ENCODE measurements around the gene SLC44A1. TPM values are rescaled to one million over a fixed set of nuclear protein-coding genes. Genes with fewer than 3 reads are reported as not detected.

Gene SLC44A1
- total and polyA plus RNA-seq, 2 of the 13 experiments (the other 11 are each of a cell fraction or from before 2014, with no cell fraction given): 21.4 to 40.8 TPM

DNA sequence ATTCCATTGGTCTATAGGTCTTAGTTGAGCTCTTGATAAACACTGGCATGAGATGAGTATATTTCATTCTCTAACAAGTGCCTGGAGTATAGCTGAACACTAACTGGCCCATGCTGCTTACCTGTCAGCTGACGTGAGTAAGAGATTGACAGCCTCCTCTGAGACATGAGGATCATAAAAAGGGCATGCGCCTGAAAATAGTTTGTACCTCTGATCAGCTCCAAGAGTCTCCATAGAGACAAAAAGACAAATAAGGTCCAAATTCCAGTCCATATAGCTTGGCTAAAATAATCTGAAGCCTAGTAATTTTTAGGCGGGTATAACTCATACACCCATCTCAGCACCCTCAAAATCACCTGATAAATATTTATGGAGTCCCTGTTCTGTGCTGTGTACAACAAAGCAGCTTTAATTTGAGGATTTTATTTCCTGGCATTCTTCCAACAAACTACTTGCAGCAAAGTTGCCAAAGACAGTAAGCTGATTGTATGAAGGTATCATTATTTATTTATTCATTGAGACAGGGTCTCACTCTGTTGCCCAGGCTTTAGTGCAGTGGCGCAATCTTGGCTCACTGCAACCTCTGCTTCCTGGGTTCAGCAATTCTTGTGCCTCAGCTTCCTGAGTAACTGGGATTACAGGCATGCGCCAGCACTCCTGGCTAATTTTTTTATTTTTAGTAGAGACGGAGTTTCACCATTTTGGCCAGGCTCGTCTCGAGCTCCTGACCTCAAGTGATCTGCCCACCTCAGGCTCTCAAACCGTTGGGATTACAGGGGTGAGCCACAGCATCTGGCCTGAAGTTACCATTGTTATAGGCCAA is 187.2 kb downstream of the SLC44A1 start (continued):
- TF ChIP-seq, protein P1, sequence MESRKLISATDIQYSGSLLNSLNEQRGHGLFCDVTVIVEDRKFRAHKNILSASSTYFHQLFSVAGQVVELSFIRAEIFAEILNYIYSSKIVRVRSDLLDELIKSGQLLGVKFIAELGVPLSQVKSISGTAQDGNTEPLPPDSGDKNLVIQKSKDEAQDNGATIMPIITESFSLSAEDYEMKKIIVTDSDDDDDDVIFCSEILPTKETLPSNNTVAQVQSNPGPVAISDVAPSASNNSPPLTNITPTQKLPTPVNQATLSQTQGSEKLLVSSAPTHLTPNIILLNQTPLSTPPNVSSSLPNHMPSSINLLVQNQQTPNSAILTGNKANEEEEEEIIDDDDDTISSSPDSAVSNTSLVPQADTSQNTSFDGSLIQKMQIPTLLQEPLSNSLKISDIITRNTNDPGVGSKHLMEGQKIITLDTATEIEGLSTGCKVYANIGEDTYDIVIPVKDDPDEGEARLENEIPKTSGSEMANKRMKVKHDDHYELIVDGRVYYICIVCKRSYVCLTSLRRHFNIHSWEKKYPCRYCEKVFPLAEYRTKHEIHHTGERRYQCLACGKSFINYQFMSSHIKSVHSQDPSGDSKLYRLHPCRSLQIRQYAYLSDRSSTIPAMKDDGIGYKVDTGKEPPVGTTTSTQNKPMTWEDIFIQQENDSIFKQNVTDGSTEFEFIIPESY (CRISPR knock-in tag; IDR thresholded peaks at IDR 0.05): peak; percentile 43; the same call in 1 of the 2 replicates

- intact Hi-C loops (cut with micrococcal nuclease; ENCODE audit: unreplicated experiment): no loop called here
- H3K4me2 ChIP-seq (ENCODE audit: low read depth, low read length): peak overlapping the region; percentile 48
- ATAC-seq: peak; percentile 91
- in situ Hi-C loops (cut with HindIII; ENCODE audit: extremely low pct_ligation_motif_present, low pct_unique_long_range_greater_than_20kb): no loop called here
- no peak overlapping the region; the same call in 1 of the 2 replicates for H3K9ac ChIP-seq (ENCODE audit: insufficient read depth, low read depth, low read length)
- POLR2A ChIA-PET: interaction anchor here (1.4 to 2.5 kb wide), 5 partner anchors 10 to 17 kb away, joined by 3 to 18 read pairs (median 4); partner anchors contain the start of gene FSD1L
- no TSS peak for BruUV-seq (replicated peaks)
- peak overlapping the region; percentile 72 for H3K27ac ChIP-seq (ENCODE audit: extremely low read length, insufficient read depth, low read length)
- H3K4me1 ChIP-seq (ENCODE audit: insufficient read depth, low read length): peaks cover 48% of the 10 kb centered on the region
- no peak overlapping the region for H2AFZ ChIP-seq (ENCODE audit: low read length)
- H4K20me1 ChIP-seq (ENCODE audit: insufficient read depth, low read length): no peaks in the 10 kb centered on the region
- 0 out of 2 replicates have a peak, but pooled peaks cover 7% of the 10 kb centered on the region for H3K9me3 ChIP-seq (ENCODE audit: low read length)
- no peak overlapping the region; a peak in 1 of 6 replicates for H3K4me3 ChIP-seq (replicated peaks in 1 of 3; ENCODE audit: insufficient read depth in 1 of 3, low read depth in 2 of 3, low read length in 3 of 3)
- no peaks in the 10 kb centered on the region for H3K27me3 ChIP-seq (ENCODE audit: control insufficient read depth in 1 of 2, insufficient read depth in 2 of 2, low read length in 2 of 2)
- CTCF ChIA-PET (ENCODE audit: low intra/inter-chr PET ratio, low total read pairs): no interaction called here
- H3K36me3 ChIP-seq (replicated peaks in 1 of 2; ENCODE audit: control insufficient read depth in 1 of 2, insufficient read depth in 2 of 2, low read length in 2 of 2): no peaks in the 10 kb centered on the region
- 23% methylated on average over 2 of the region's 2 CpGs for WGBS (ENCODE audit: low lambda C conversion rate)
- peak; percentile 95 for FAIRE-seq
- DNase-seq (ENCODE audit: low spot score): peak; percentile 70
- H3K79me2 ChIP-seq (ENCODE audit: insufficient read depth, low read length): no peaks in the 10 kb centered on the region
- TF ChIP-seq, protein P2, sequence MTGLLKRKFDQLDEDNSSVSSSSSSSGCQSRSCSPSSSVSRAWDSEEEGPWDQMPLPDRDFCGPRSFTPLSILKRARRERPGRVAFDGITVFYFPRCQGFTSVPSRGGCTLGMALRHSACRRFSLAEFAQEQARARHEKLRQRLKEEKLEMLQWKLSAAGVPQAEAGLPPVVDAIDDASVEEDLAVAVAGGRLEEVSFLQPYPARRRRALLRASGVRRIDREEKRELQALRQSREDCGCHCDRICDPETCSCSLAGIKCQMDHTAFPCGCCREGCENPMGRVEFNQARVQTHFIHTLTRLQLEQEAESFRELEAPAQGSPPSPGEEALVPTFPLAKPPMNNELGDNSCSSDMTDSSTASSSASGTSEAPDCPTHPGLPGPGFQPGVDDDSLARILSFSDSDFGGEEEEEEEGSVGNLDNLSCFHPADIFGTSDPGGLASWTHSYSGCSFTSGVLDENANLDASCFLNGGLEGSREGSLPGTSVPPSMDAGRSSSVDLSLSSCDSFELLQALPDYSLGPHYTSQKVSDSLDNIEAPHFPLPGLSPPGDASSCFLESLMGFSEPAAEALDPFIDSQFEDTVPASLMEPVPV (CRISPR knock-in tag; IDR thresholded peaks at IDR 0.05): no peak
- TF ChIP-seq NFIC (IDR thresholded peaks at IDR 0.05; ENCODE audit: low read length) (no peak; the same call in 1 of the 2 replicates), KMT2A (CRISPR knock-in tag; IDR thresholded peaks at IDR 0.05) (no peak), CSRNP2 (CRISPR knock-in tag; conservative IDR thresholded peaks at IDR 0.05; ENCODE audit: low read depth) (no peak), ZNF850 (CRISPR knock-in tag; conservative IDR thresholded peaks at IDR 0.05) (no peak), TARDBP (CRISPR knock-in tag; IDR thresholded peaks at IDR 0.05) (peak; percentile 42; the same call in 1 of the 2 replicates), XBP1 (CRISPR knock-in tag; IDR thresholded peaks at IDR 0.05) (no peak), SOX5 (CRISPR knock-in tag; IDR thresholded peaks at IDR 0.05; ENCODE audit: borderline replicate concordance) (peak; percentile 96), HMG20A (CRISPR knock-in tag; IDR thresholded peaks at IDR 0.05; ENCODE audit: borderline replicate concordance) (peak; percentile 71; the same call in 1 of the 2 replicates), ZNF292 (CRISPR knock-in tag; IDR thresholded peaks at IDR 0.05; ENCODE audit: borderline replicate concordance, low read depth) (no peak), ZNF251 (CRISPR knock-in tag; IDR thresholded peaks at IDR 0.05) (no peak), SRF (IDR thresholded peaks at IDR 0.05; ENCODE audit: low read depth, low read length) (no peak), XRCC5 (optimal IDR thresholded peaks at IDR 0.05; ENCODE audit: low read length) (no peak), SIX4 (CRISPR knock-in tag; IDR thresholded peaks at IDR 0.05) (no peak), SRY (CRISPR knock-in tag; IDR thresholded peaks at IDR 0.05) (no peak), DPF2 (CRISPR knock-in tag; IDR thresholded peaks at IDR 0.05; ENCODE audit: borderline replicate concordance, low read depth) (no peak; the same call in 1 of the 2 replicates)
These were observed 187.9 kb downstream of the SLC44A1 start for GRCh38 chr9:105432247-105432842.
